ENCODE results near the gene FYTTD1.

Gene FYTTD1

GRCh38 chr3:197737749-197738462 is 11.8 kb upstream of the FYTTD1 start:
- no peak for DNase-seq

GRCh38 chr3:197742787-197743186 is 6.9 kb upstream of the FYTTD1 start:
- DNase-seq, result no peak

GRCh38 chr3:197746209-197746608 is 3.5 kb upstream of the FYTTD1 start:
- no peak for DNase-seq

- no peak for DNase-seq
These were observed 2.9 kb upstream of the FYTTD1 start for GRCh38 chr3:197746801-197747237.

GRCh38 chr3:197748597-197749314 is 927 bp upstream of the FYTTD1 start:
- no peak for DNase-seq

DNA sequence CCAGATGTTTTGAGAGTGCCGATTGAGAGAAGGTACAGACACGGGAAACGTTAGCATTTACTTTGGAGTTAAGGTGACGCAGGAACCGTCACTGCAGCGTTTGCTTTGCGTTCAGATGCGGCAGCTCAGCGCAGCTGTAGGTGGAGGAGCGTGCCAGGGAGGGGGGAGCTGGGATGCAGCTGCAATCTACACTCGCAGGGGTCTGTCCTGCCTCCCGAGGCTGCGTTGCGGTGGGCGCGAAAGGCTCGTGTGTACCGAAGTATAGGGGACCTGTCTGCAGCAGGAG is 425 bp upstream of the FYTTD1 start:
- no peak for DNase-seq

DNA sequence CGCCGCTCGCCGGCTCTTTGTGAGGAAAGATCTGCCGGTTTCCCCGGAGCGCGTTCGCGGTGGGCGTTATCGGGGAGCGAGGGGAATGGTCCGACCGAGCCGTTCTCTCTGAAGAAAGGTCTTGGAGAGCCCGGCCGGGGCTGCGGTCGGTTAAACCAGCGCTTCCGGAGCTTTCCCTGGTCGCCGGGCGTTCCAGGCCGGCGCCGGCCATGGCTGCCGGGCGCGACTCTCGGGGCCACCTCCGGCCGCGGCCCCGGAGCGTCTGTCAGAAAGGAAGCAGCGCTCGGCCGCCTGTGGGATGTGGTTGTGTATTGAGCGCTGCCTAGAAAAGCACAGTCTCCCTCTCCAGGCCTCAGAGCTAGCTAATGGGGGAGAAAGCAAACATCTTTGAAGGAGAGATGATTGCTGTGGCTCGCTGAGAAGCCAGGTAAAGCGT is 731 bp downstream of the FYTTD1 start:
- DNase-seq, result peak; percentile 84

DNA sequence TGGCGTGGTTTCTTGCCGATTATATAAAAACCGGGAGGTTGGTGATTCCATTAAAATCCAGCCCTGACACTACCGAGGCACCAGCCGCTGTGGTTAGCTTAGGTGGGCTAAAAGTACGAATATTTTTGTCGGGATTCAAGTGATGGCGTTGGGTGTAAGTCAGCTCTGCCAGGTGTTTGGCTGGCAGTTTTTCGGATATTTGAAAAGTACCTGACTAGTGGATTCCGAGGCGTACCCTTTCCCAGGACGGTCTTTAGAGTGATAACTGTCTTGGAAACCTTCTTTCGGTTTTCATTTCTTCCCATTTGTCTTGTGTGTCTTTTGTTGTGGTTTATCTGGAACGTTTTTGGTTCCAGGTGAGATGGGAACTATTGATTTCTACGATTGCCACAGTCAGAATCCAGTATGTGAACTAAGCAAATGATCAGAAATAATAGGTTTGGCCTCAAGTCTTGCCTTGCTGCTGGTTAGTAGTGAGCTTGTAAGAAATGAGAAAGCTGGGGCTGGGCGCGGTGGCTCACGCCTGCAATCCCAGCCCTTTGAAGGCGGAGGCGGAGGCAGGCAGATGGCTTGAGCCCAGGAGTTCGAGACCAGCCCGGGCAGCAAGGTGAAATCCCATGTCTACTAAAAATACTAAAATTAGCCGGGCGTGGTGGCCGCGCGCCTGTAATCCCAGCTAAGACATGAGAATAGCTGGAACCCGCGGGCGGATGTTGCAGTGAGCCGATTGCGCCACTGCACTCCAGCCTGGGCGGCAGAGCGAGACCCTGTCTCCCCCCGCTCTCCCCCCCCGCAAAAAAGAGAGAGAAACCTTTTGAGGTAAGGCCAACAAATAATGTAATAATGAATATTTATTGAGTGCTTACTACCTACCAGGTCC is 1.4 kb downstream of the FYTTD1 start:
- DNase-seq, result peak; percentile 53

- DNase-seq, result no peak
These were observed 2.4 kb downstream of the FYTTD1 start for GRCh38 chr3:197752107-197752506.

DNA sequence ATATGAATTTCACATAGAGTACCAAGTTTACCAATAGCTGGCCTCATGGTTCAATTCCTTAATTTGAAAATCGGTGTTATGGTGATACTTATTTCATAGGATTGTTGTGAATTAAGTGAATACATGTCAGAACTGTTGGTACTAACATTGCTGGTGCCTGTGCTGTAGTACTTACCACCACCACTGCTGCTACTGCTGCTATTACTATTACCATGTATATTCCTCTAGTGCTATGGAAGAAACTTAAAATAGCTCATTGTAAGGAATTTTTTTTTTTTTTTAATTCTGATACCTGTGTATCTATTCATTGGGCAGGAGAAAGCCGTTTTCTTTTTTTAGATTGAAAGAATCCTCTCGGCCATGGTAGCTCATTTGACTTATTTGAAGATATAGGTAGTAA is 3.6 kb downstream of the FYTTD1 start:
- no peak for DNase-seq

DNA sequence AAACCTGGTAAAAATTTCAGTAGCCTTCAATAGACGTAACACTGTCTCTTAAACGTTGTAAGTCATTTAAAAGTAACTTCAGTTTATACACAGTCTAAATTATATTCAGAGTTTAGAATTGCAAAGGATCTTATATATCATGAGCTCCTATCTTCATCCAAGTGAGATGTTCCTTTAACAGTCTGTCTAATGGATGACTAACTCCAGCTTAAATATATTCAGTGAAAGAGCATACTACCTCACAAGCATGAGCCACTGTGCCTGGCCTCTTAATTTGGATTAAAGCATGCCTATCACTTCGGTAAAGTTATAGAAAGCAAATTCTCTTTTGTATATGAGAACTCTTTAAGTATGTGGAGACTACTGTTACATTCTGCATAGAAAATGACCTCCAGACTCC is 7.0 kb downstream of the FYTTD1 start:
- DNase-seq, result no peak

GRCh38 chr3:197758512-197758911 is 8.8 kb downstream of the FYTTD1 start:
- DNase-seq, result no peak

- DNase-seq, result no peak
These were observed 12.1 kb downstream of the FYTTD1 start for GRCh38 chr3:197761784-197762183.

- no peak for DNase-seq
These were observed 25.6 kb downstream of the FYTTD1 start for GRCh38 chr3:197775317-197775716.

GRCh38 chr3:197782230-197782629 is 32.5 kb downstream of the FYTTD1 start:
- DNase-seq, result no peak

DNA sequence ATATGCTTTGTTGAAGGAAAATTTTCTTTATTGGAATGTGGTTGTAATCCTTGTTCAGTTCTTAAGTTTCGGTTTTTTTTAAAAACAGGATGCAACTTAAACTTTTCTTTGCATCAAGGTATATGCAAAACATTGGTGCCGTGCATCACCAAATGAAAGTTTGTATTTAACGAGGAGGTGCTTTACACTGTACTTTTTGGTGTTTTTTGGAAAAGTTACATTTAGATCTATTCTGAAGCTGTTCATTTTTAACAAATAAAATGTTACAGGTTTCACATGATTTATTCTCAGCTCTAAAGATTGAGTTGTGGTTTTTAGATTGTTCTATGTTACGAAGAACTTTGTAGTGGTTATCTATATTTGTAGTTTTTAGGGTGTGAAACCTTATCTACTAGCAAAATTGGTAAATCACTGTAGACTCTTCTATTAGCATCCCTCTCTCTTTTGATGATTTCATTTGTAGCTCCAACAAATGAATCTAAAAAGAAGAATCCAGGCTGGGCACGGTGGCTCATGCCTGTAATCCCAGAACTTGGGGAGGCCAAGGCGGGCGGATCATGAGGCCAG is 34.4 kb downstream of the FYTTD1 start:
- no peak for DNase-seq

GRCh38 chr3:197787412-197787811 is 37.7 kb downstream of the FYTTD1 start:
- DNase-seq, result no peak

- no peak for DNase-seq
These were observed 39.6 kb downstream of the FYTTD1 start for GRCh38 chr3:197789309-197789708.

DNA sequence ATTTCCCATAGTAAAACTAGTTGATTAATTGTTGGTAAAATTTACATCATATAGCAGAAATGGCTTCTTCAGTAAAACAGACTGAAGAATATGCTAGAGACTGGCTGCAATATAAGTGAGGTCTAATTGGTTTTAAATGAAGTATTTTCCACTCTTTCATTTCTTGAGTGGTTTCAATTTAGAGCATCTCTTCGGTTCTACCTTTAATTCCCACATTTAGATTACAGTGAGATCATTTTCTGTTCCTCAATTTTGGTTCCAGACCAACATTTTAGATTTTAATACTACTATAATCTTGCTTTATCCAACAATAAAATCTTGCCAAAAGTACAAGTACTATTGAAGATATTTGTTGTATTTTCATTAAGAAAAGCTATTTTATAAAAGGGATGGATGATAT is 40.4 kb downstream of the FYTTD1 start:
- DNase-seq, result no peak

DNA sequence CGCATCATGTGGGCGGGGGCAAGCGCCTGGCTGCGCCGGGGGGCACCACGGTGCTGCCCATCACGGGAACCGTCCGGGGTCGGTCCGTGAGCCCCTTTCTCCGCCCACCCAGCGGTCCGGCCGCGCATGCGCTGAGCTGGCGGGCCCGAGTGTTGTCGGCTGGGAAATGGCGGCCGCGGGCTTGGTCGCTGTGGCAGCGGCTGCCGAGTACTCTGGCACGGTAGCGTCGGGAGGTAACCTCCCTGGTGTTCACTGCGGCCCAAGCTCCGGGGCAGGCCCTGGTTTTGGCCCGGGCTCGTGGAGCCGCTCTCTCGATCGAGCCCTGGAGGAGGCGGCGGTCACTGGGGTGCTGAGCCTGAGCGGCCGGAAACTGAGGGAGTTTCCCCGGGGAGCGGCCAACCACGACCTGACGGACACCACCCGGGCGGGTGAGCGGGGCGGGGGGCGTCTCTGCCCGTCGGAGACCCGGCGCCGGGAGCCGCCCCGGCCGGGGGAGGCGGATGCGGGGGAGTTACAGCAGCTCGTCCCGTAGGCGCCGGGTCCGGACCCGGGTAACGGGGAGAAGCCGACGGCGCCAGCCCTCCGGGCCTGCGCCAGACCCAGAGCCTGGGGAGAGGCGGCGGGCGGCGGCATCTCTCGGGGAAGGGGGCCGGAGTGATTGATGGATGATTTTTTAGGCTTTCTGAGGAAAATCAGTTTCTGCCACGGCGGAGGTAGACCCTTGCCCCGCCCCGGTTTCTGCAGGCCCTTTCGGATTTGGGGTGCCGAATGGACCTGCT is 41.6 kb downstream of the FYTTD1 start, which contains the start of gene LRCH3:
Gene LRCH3, plus strand, starts transcription at position 142 of the 779 bp plus-strand sequence. Its CDS starts 25 bp downstream, at position 167.
- DNase-seq, result peak; percentile 96

DNA sequence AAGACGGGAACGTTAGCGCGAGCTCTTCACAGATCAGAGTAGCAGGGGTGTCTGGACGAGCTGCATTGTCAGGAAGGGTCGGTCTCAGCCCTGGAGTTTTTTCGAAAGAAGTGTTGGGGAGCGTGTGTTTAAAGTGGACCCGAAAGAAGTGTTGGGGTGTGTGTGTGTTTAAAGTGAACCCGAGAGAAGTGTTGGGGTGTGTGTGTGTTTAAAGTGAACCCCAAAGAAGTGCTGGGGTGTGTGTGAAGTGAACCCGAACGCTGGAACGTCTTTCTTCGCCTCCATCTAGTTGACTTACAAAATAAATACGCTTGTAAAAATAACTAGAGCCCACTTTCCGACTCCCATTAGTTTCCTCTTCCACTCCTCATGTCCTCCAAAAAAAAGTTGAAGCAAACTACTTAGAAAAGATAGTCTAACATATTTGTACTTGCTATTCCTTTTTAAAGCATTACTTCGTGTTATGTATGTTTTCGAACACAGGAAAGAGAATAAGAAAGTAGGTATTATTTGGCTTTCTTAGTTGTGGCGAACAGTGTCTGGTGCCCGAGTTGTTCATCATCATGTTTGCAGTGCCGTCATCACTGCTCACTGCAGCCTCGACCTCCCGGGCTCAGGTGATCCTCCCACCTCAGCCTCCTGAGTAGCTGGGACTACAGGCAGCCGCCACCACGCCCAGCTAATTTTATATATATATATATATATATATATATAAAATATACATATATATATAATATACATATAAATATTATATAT is 42.4 kb downstream of the FYTTD1 start:
- peak; percentile 50 for DNase-seq

DNA sequence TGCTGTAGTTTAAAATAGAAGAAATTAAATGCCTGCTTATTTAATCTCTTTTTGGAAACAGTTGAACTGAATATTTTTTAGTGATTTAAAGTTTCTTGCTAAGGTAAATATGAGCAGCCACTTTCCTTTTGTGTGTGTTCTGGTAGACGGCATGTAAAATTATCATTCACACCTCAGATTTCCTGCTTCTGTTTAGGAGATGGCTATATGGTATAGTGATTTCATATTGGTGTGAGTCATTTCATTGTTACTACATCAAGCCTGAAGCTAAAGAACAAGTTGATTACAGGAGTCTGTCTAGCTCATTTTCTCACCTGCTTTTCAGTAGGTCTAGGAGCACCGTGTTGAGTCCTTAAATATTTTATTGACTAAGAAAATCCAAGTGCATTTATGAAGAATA is 43.6 kb downstream of the FYTTD1 start:
- DNase-seq, result no peak

Data from eye (tissue), 1 donor.